Cardiac muscle cell (in vitro differentiated cells and primary cell): Measurements from ENCODE around the gene STPG4. TPM values are rescaled to one million over a fixed set of nuclear protein-coding genes. Genes with fewer than 3 reads are reported as not detected.

Experiments
- DNase-seq, 2 donors: peaks; one replicate each; pipeline versions ENCODE4 v3.0.0 to v3.0.0-alpha.2; 2010 to 2017; ENCODE audit warnings: low read depth in 1 of 2, low spot score in 1 of 2
- H3K27ac ChIP-seq: fragments of 200-600 bp; sonication (generic); 2 replicates; pipeline ENCODE4 v1.5.1; 2016
- H3K27me3 ChIP-seq: fragments of 200-600 bp; sonication (generic); 2 replicates; pipeline ENCODE4 v1.6.0; 2016; ENCODE audit warnings: control low read depth
- H3K36me3 ChIP-seq: fragments of 200-600 bp; sonication (generic); 2 replicates; pipeline ENCODE4 v1.5.1; 2016; ENCODE audit warnings: control low read depth
- H3K4me1 ChIP-seq: fragments of 200-600 bp; sonication (generic); 2 replicates; pipeline ENCODE4 v1.8.1; 2017; ENCODE audit warnings: low read depth, mild to moderate bottlenecking, mixed run types
- H3K4me3 ChIP-seq: fragments of 200-600 bp; sonication (generic); 2 replicates; pipeline ENCODE4 v1.5.1; 2016; ENCODE audit warnings: mild to moderate bottlenecking
- H3K9me3 ChIP-seq: fragments of 200-600 bp; sonication (generic); 2 replicates; pipeline ENCODE4 v1.5.1; 2017; ENCODE audit warnings: low read depth, mild to moderate bottlenecking, control low read depth
- polyA plus RNA-seq: library from polyadenylated mRNA; unstranded; fragments of >200 nt; fragmentation: Nextera tagmentation; extraction: Ambion mirVana; gene quantifications from 2 replicates; pipeline ENCODE4 v1.2.1, GENCODE V29; 2016
- total RNA-seq: library from RNA; depleted of rRNA; stranded (reverse); fragments of >200 nt; gene quantifications from 2 replicates; pipeline ENCODE4 v1.2.3, GENCODE V29; 2016
- TF ChIP-seq, protein P1 (sequence below): IDR thresholded peaks from 2 replicates; pipeline ENCODE4 v1.5.1; 2012; ENCODE audit warnings: low read depth, mild to moderate bottlenecking, low read length

STPG4 gene
- total and polyA plus RNA-seq, 2 experiments from 2014 or later, result not detected

DNA sequence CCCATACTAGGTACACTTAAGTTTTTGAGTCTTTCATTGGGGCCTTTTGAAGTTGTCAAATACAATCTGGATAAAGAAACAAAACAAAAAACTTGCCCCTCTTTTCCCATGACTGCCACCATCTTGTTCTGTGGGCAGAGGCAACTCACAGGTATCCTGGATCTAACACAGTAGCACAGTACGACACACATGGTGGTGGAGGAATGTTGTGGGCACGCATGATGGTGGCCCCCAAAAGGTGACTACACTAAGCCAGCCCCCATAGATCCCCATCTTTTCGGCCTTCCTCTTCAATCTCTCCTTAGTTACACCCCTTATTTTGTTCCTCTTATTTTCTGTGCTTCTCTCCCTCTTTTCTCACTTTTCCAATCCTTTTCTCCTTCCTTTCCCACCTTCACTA, 4.5 kb upstream of the STPG4 start:
- no peak overlapping the region for H3K4me3 ChIP-seq
- TF ChIP-seq, protein P1, sequence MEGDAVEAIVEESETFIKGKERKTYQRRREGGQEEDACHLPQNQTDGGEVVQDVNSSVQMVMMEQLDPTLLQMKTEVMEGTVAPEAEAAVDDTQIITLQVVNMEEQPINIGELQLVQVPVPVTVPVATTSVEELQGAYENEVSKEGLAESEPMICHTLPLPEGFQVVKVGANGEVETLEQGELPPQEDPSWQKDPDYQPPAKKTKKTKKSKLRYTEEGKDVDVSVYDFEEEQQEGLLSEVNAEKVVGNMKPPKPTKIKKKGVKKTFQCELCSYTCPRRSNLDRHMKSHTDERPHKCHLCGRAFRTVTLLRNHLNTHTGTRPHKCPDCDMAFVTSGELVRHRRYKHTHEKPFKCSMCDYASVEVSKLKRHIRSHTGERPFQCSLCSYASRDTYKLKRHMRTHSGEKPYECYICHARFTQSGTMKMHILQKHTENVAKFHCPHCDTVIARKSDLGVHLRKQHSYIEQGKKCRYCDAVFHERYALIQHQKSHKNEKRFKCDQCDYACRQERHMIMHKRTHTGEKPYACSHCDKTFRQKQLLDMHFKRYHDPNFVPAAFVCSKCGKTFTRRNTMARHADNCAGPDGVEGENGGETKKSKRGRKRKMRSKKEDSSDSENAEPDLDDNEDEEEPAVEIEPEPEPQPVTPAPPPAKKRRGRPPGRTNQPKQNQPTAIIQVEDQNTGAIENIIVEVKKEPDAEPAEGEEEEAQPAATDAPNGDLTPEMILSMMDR, result no peak
- DNase-seq, result no peak
- H3K9me3 ChIP-seq, result no peaks in the 10 kb centered on the region
- H3K27ac ChIP-seq, result no peak overlapping the region
- H3K36me3 ChIP-seq, result peaks cover 45% of the 10 kb centered on the region
- H3K27me3 ChIP-seq, result no peaks in the 10 kb centered on the region
- H3K4me1 ChIP-seq, result no peaks in the 10 kb centered on the region

DNA sequence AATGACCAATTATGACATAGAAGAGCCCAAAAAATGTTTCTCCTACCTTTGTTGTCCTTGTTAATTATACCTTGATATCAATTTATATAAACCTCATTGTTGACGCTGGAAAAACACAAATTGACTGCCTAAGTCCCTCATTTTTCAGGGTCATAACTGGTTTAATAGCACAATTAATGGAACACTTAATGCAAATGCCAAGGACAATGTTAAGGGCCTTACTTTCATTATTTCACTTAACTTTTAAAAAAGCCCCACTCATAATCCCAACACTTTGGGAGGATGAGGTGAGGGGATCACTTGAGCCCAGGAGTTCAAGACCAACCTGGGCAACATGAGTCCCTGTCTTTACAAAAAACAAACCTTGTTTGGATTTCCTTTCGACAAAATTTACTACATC, 3.5 kb upstream of the STPG4 start:
- TF ChIP-seq, protein P1, result no peak
- peaks cover 45% of the 10 kb centered on the region for H3K36me3 ChIP-seq
- H3K4me3 ChIP-seq, result no peak overlapping the region
- H3K4me1 ChIP-seq, result no peaks in the 10 kb centered on the region
- no peaks in the 10 kb centered on the region for H3K27me3 ChIP-seq
- H3K9me3 ChIP-seq, result no peaks in the 10 kb centered on the region
- H3K27ac ChIP-seq, result no peak overlapping the region
- no peak for DNase-seq

DNA sequence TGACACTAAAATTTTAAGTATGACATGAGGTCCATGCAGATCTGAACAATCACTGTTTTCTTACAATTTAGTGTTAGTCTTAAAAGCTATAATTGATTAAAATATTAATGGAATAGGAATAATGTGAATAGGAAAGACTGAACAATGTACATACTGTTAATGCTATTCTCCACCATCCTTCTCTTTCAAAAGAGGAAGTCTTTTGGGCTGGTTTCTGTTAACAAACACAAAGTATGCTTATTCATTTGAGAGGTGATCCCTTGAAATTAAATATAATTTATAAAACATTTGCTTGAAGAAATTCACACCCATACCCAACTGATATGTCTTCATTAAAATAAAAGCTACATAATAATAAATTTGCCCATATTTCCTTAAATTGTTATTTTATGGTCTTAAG, 2.3 kb downstream of the STPG4 start:
- Histone ChIP-seq H3K36me3 (peaks cover 4% of the 10 kb centered on the region), H3K27me3 (no peaks in the 10 kb centered on the region), H3K9me3 (no peaks in the 10 kb centered on the region), H3K4me3 (no peak overlapping the region), H3K4me1 (no peaks in the 10 kb centered on the region), H3K27ac (no peak overlapping the region)
- DNase-seq, result no peak
- TF ChIP-seq, protein P1, result no peak

DNA sequence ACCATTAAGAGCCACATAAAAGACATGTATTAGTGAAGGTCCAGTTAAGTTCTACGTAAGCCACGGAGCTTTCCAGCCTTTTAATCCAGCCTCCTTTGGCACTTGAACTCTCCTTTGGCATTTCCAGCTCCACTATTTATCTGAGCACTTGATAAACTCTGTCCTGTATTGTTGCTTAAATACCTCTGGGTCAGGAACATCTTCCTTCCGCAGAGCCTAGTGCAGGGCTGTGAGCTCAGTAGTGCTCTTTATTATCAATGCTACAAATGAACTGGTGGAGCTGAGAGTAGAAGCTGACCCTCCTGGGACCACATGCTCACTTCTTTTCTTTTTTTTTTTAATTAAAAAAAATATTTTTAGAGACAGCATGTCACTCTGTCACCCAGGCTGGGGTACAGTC, 4.9 kb downstream of the STPG4 start:
- H3K27ac ChIP-seq, result no peak overlapping the region
- TF ChIP-seq, protein P1, result no peak
- H3K4me1 ChIP-seq, result no peaks in the 10 kb centered on the region
- H3K27me3 ChIP-seq, result no peaks in the 10 kb centered on the region
- no peak overlapping the region for H3K4me3 ChIP-seq
- no peak for DNase-seq
- no peaks in the 10 kb centered on the region for H3K9me3 ChIP-seq
- H3K36me3 ChIP-seq, result peaks cover 3% of the 10 kb centered on the region

DNA sequence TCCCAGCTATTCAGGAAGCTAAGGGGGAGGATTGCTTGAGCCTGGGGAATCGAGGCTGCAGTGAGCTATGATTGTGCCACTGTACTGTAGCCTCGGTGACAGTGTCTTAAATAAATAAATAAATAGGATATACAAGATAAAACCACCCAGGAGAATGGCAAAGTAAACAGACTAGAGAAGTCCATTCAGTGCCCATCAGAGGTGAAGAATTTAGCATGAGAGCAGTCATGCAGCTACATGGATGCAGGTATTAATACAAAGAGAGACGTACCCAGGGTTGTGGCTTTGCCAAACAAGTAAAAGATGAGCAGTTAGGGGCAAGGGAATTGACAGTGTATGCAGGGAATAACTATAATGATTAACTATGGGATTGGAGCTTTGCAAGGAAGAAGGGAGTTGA, 8.1 kb downstream of the STPG4 start:
- Histone ChIP-seq H3K36me3 (peaks cover 3% of the 10 kb centered on the region), H3K27ac (no peak overlapping the region), H3K4me1 (no peaks in the 10 kb centered on the region), H3K4me3 (no peak overlapping the region), H3K9me3 (no peaks in the 10 kb centered on the region), H3K27me3 (no peaks in the 10 kb centered on the region)
- TF ChIP-seq, protein P1, result no peak
- DNase-seq, result no peak

DNA sequence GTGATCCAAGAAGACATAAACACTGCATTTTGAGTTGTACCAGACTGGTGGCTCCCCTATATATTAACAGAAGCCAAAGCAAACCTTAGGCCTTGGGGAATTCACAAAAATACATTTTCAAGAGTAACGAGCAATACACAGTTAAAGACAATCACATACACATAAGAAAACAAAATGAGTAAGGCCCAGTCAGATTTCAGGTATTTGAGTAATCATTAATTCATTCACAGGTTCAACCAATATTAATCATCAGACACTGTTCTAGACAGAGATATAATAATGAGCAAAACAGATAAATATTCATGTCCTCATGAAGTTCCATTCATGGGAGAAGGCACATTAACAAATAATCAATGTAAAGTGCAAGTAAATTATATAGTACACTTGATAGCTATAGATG, 9.6 kb downstream of the STPG4 start:
- DNase-seq, result no peak
- H3K4me1 ChIP-seq, result no peaks in the 10 kb centered on the region
- peaks cover 3% of the 10 kb centered on the region for H3K36me3 ChIP-seq
- no peak overlapping the region for H3K4me3 ChIP-seq
- H3K9me3 ChIP-seq, result no peaks in the 10 kb centered on the region
- TF ChIP-seq, protein P1, result no peak
- no peaks in the 10 kb centered on the region for H3K27me3 ChIP-seq
- H3K27ac ChIP-seq, result no peak overlapping the region
